Activated T-helper 1 cell treated with anti-CD3 and anti-CD28 coated beads, Interleukin-12 subunit alpha, Interleukin-12 subunit beta, Interleukin-2, Interleukin-4 antibody, amounts not matched to agents 30 ng/mL and 10 ng/mL and 1 ng/mL, durations not matched to agents 14 hours and 24 hours and 36 hours (primary cell): ENCODE results near the gene ASB13. TPM values are rescaled to one million over a fixed set of nuclear protein-coding genes. Genes with fewer than 3 reads are reported as not detected.
A peak's percentile ranks its signal among the peaks of the same experiment; 100 is the strongest.

Experiments used
- DNase-seq: peaks from one replicate; pipeline ENCODE4 v3.0.0; 2021; ENCODE audit warnings: low spot score
- H3K27ac Mint-ChIP-seq: one replicate; pipeline ENCODE4 v1.8.0; 2021; ENCODE audit warnings: mild to moderate bottlenecking, mixed read lengths
- H3K27me3 Mint-ChIP-seq: one replicate; pipeline ENCODE4 v1.8.0; 2022; ENCODE audit warnings: mild to moderate bottlenecking, moderate library complexity, mixed read lengths; ENCODE audit not compliant: insufficient read depth
- H3K36me3 Mint-ChIP-seq: one replicate; pipeline ENCODE4 v1.8.0; 2021; ENCODE audit warnings: low read depth, mixed read lengths
- H3K4me1 Mint-ChIP-seq: one replicate; pipeline ENCODE4 v1.8.0; 2021; ENCODE audit warnings: low read depth, mixed read lengths
- H3K4me3 Mint-ChIP-seq: one replicate; pipeline ENCODE4 v1.8.0; 2021; ENCODE audit warnings: mild to moderate bottlenecking, moderate library complexity, mixed read lengths
- H3K9me3 Mint-ChIP-seq: one replicate; pipeline ENCODE4 v1.8.0; 2021; ENCODE audit warnings: mixed read lengths
- intact Hi-C: fragments of 100-400 bp; cut with micrococcal nuclease; formaldehyde crosslinking; loops from one replicate; pipeline ENCODE4 v1.15.1; 2024
- total RNA-seq: library from RNA; stranded (reverse); gene quantifications from 2 replicates; pipeline ENCODE4 v1.2.3, GENCODE V29; 2022

Gene ASB13
- total RNA-seq, 1 donor from 2014 or later, result 12.7 TPM

GRCh38 chr10:5650664-5651387, 15.6 kb downstream of the ASB13 start:
- Mint-ChIP-seq H3K27me3 (peaks cover 7% of the 10 kb centered on the region), H3K36me3 (peaks cover 10% of the 10 kb centered on the region), H3K4me1 (peaks cover 39% of the 10 kb centered on the region), H3K9me3 (peaks cover 8% of the 10 kb centered on the region), H3K27ac (peak overlapping the region; percentile 18), H3K4me3 (no peak overlapping the region)
- intact Hi-C loops, result no loop called here
- DNase-seq, result no peak

GRCh38 chr10:5649746-5650145, 16.6 kb downstream of the ASB13 start:
- H3K4me3 Mint-ChIP-seq, result no peak overlapping the region
- peaks cover 7% of the 10 kb centered on the region for H3K27me3 Mint-ChIP-seq
- peaks cover 10% of the 10 kb centered on the region for H3K36me3 Mint-ChIP-seq
- intact Hi-C loops, result no loop called here
- H3K9me3 Mint-ChIP-seq, result peaks cover 8% of the 10 kb centered on the region
- no peak for DNase-seq
- peak overlapping the region; percentile 65 for H3K27ac Mint-ChIP-seq
- H3K4me1 Mint-ChIP-seq, result peaks cover 30% of the 10 kb centered on the region

DNA sequence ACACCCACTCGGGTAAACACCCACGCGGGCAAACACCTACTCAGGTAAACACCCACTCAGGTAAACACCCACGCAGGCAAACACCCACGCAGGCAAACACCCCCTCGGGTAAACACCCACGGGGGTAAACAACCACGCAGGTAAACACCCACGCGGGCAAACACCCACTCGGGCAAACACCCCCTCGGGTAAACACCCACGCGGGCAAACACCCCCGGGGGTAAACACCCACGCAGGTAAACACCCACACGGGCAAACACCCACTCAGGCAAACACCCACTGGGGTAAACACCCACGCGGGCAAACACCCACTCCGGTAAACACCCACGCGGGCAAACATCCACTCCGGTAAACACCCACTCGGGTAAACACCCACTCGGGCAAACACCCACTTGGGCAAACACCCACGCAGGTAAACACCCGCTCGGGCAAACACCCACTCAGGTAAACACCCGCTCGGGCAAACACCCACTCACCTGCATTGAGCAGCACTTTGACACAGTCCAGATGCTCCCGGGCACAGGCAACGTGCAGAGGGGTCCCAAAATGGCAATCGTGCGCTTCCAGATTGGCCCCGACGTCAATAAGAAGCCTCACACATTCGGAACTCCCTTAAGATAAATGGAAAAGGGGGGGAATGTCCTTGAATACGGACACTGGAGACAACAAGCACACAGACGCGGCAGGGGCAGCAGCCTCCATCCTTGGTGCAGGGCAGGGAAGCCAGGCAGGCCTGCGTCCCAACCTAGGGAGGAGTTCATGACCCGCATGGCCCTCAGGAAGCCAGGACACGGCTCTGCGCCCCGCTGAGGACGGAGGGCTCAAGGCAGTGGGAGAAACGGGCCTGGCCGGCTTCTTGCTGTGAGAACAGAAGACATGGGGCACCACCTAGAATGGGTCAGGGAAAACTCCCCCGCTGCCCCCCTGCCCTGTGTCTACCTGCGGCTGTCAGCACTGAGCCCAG, 17.6 kb downstream of the ASB13 start:
- peaks cover 8% of the 10 kb centered on the region for H3K9me3 Mint-ChIP-seq
- H3K27me3 Mint-ChIP-seq, result peaks cover 7% of the 10 kb centered on the region
- no peak overlapping the region for H3K4me3 Mint-ChIP-seq
- peak overlapping the region; percentile 89 for H3K27ac Mint-ChIP-seq
- no peak for DNase-seq
- peaks cover 10% of the 10 kb centered on the region for H3K36me3 Mint-ChIP-seq
- intact Hi-C loops, result no loop called here
- peaks cover 24% of the 10 kb centered on the region for H3K4me1 Mint-ChIP-seq

DNA sequence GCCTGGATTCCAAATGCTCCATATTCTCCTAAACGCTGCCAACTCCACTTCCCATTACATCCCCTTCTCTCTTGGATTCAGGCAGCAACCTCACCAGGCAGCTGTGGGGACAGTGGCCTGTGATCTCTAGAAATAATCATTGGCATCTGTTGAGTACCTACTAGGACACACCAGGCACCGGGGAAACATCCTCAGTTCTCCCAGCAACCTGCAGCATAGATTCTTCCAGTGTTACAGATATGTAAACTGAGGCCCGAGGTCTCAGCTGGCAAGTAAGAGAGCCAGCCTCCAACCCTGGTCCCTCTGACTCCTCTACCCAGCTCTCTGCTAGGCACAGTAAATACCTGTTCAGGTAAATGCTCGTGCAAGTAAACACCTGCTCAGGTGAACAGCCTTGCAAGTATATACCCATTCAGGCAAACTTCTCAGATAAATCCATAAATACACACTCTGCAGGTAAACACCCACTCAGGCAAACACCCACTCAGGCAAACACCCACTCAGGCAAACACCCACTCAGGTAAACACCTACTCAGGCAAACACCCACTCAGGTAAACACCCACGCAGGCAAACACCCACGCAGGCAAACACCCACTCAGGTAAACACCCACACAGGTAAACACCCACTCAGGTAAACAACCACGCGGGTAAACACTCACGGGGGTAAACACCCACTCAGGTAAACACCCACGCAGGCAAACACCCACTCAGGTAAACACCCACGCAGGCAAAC, 18.7 kb downstream of the ASB13 start:
- no peak for DNase-seq
- Mint-ChIP-seq H3K36me3 (peaks cover 10% of the 10 kb centered on the region), H3K4me3 (no peak overlapping the region), H3K27ac (peak overlapping the region; percentile 89), H3K9me3 (peaks cover 8% of the 10 kb centered on the region), H3K4me1 (peaks cover 24% of the 10 kb centered on the region), H3K27me3 (peaks cover 7% of the 10 kb centered on the region)
- intact Hi-C loops, result no loop called here

GRCh38 chr10:5645944-5646617, 20.3 kb downstream of the ASB13 start:
- H3K27me3 Mint-ChIP-seq, result peaks cover 7% of the 10 kb centered on the region
- peaks cover 24% of the 10 kb centered on the region for H3K4me1 Mint-ChIP-seq
- peaks cover 8% of the 10 kb centered on the region for H3K9me3 Mint-ChIP-seq
- H3K27ac Mint-ChIP-seq, result no peak overlapping the region
- intact Hi-C loops, result no loop called here
- no peak overlapping the region for H3K4me3 Mint-ChIP-seq
- no peak for DNase-seq
- H3K36me3 Mint-ChIP-seq, result peaks cover 10% of the 10 kb centered on the region

DNA sequence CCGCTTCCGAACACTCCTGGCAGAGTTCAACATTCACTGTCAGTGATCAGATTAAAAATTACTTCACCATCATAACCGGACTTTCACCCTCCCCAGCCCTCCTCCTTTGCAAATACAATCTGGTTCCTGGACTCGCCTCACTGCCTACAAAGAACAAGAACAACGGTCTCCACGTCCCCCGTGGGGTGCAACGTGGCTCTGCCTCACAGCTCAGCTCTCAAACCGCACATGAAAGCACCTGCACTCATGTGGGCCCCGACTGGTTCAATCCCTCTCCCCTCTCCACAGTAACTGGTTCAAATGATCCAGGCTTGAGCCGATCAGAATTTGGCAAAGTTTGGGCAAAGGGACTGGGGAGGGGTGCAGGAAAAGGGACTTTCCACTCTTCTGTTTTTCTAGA, 21.0 kb downstream of the ASB13 start:
- H3K27ac Mint-ChIP-seq, result no peak overlapping the region
- H3K9me3 Mint-ChIP-seq, result peaks cover 8% of the 10 kb centered on the region
- peaks cover 24% of the 10 kb centered on the region for H3K4me1 Mint-ChIP-seq
- intact Hi-C loops, result no loop called here
- peaks cover 7% of the 10 kb centered on the region for H3K27me3 Mint-ChIP-seq
- H3K4me3 Mint-ChIP-seq, result no peak overlapping the region
- DNase-seq, result no peak
- H3K36me3 Mint-ChIP-seq, result peaks cover 10% of the 10 kb centered on the region

GRCh38 chr10:5644930-5645329, 21.5 kb downstream of the ASB13 start:
- H3K4me3 Mint-ChIP-seq, result no peak overlapping the region
- peaks cover 21% of the 10 kb centered on the region for H3K4me1 Mint-ChIP-seq
- H3K27me3 Mint-ChIP-seq, result peaks cover 7% of the 10 kb centered on the region
- intact Hi-C loops, result no loop called here
- H3K27ac Mint-ChIP-seq, result no peak overlapping the region
- no peak for DNase-seq
- peaks cover 7% of the 10 kb centered on the region for H3K36me3 Mint-ChIP-seq
- H3K9me3 Mint-ChIP-seq, result peaks cover 8% of the 10 kb centered on the region

- Mint-ChIP-seq H3K4me1 (peaks cover 14% of the 10 kb centered on the region), H3K4me3 (no peak overlapping the region), H3K27me3 (peaks cover 3% of the 10 kb centered on the region), H3K36me3 (peaks cover 6% of the 10 kb centered on the region), H3K9me3 (peaks cover 4% of the 10 kb centered on the region), H3K27ac (no peak overlapping the region)
- DNase-seq, result no peak
- intact Hi-C loops, result no loop called here
These were observed 22.9 kb downstream of the ASB13 start for GRCh38 chr10:5643346-5644067.

GRCh38 chr10:5641501-5641900, 24.9 kb downstream of the ASB13 start:
- Mint-ChIP-seq H3K4me1 (peaks cover under 1% of the 10 kb centered on the region), H3K4me3 (no peak overlapping the region), H3K9me3 (no peaks in the 10 kb centered on the region), H3K27ac (no peak overlapping the region), H3K27me3 (peaks cover 2% of the 10 kb centered on the region), H3K36me3 (no peaks in the 10 kb centered on the region)
- intact Hi-C loops, result no loop called here
- DNase-seq, result no peak

DNA sequence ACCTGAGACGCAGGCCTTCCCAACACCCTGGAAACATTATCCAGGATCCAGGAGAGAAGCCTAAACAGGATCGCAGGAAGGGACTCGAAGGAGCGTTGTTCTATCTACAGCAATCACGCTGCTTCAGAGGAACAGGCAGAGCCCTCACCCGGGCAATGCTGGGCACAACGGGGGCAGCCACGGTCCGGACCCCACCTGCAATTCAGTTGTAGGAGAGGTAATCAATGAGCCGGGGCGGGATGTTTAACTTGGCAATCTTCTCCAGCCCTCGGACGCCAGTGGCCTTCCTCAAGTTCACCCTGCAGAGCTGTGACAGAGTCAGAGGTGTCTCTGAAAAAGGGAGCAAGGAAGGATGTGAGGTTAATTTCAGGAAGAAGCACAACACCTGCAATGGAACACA, 25.9 kb downstream of the ASB13 start:
- Mint-ChIP-seq H3K4me1 (no peaks in the 10 kb centered on the region), H3K4me3 (no peak overlapping the region)
- intact Hi-C loops, result no loop called here

GRCh38 chr10:5640036-5640435, 26.4 kb downstream of the ASB13 start:
- Mint-ChIP-seq H3K4me3 (no peak overlapping the region), H3K36me3 (no peaks in the 10 kb centered on the region), H3K9me3 (no peaks in the 10 kb centered on the region), H3K27me3 (peaks cover 2% of the 10 kb centered on the region), H3K27ac (no peak overlapping the region), H3K4me1 (no peaks in the 10 kb centered on the region)
- intact Hi-C loops, result no loop called here
- DNase-seq, result no peak

More for the DNA sequence above, 25.9 kb downstream of the ASB13 start:
- H3K27me3 Mint-ChIP-seq, result peaks cover 2% of the 10 kb centered on the region
- no peak for DNase-seq
- H3K27ac Mint-ChIP-seq, result no peak overlapping the region
- H3K9me3 Mint-ChIP-seq, result no peaks in the 10 kb centered on the region
- H3K36me3 Mint-ChIP-seq, result no peaks in the 10 kb centered on the region

DNA sequence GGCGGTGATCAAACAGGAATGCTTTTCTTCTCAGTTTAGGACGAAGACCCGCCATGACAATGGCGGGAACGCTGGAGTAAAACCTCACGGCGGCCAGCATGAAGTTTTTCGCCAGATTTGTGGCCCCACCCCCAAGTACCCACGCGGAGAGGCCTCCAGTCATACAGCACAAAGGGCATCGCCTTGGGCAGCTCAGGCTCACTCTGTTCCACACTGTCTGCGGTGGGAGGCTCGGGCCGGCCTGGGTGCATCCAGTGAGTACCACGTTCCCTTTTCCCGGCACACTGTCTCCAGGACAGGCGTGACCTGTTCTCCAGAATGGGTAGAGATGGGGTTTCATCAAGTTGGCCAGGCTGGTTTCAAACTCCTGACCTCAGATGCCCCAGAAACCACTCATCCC, 27.3 kb downstream of the ASB13 start:
- Mint-ChIP-seq H3K4me1 (no peaks in the 10 kb centered on the region), H3K4me3 (no peak overlapping the region), H3K27me3 (peaks cover 2% of the 10 kb centered on the region), H3K36me3 (no peaks in the 10 kb centered on the region), H3K9me3 (no peaks in the 10 kb centered on the region), H3K27ac (no peak overlapping the region)
- no peak for DNase-seq
- intact Hi-C loops, result no loop called here
